Neural progenitor cell (in vitro differentiated cells): ENCODE data around the gene GATA1. TPM values are rescaled to one million over a fixed set of nuclear protein-coding genes. Genes with fewer than 3 reads are reported as not detected.

Source experiments
- DNase-seq: peaks from one replicate; pipeline ENCODE4 v3.0.0-alpha.2; 2016; ENCODE audit warnings: low spot score
- H2AFZ ChIP-seq: fragments of 200-600 bp; sonication (generic); replicated peaks from 2 replicates; pipeline ENCODE4 v1.6.1; 2016; ENCODE audit warnings: antibody characterized with exemption
- H3F3A ChIP-seq: fragments of 200-600 bp; sonication (generic); 2 replicates; pipeline ENCODE4 v1.6.1; 2016; ENCODE audit warnings: antibody characterized with exemption, low read depth
- H3K27ac ChIP-seq: fragments of 200-600 bp; sonication (generic); 2 replicates; pipeline ENCODE4 v1.5.1; 2016; ENCODE audit warnings: mild to moderate bottlenecking
- H3K27me3 ChIP-seq: fragments of 200-600 bp; sonication (generic); 2 replicates; pipeline ENCODE4 v1.6.1; 2016; ENCODE audit warnings: mild to moderate bottlenecking, moderate library complexity
- H3K36me3 ChIP-seq: fragments of 200-600 bp; sonication (generic); 2 replicates; pipeline ENCODE4 v1.5.1; 2016
- H3K4me1 ChIP-seq: fragments of 200-600 bp; sonication (generic); 2 replicates; pipeline ENCODE4 v1.6.1; 2016; ENCODE audit warnings: mixed run types
- H3K4me2 ChIP-seq: fragments of 200-600 bp; sonication (generic); 2 replicates; pipeline ENCODE4 v1.6.1; 2016
- H3K4me3 ChIP-seq: fragments of 200-600 bp; sonication (generic); 2 replicates; pipeline ENCODE4 v1.5.1; 2016
- H3K79me2 ChIP-seq: fragments of 200-600 bp; sonication (generic); 2 replicates; pipeline ENCODE4 v1.6.1; 2016; ENCODE audit warnings: low read depth
- H3K9ac ChIP-seq: fragments of 200-600 bp; sonication (generic); 2 replicates; pipeline ENCODE4 v1.6.1; 2016
- H3K9me3 ChIP-seq: fragments of 200-600 bp; sonication (generic); 2 replicates; pipeline ENCODE4 v1.5.1; 2016; ENCODE audit warnings: low read depth
- H4K20me1 ChIP-seq: fragments of 200-600 bp; sonication (generic); 2 replicates; pipeline ENCODE4 v1.6.1; 2016; ENCODE audit warnings: low read depth
- H3K27ac Mint-ChIP-seq: 3 replicates; pipeline ENCODE4 v1.8.0; 2021; ENCODE audit warnings: mixed read lengths
- H3K27me3 Mint-ChIP-seq: 2 replicates; pipeline ENCODE4 v1.8.0; 2022; ENCODE audit warnings: low read depth, mild to moderate bottlenecking, inconsistent platforms, moderate library complexity, mixed read lengths; ENCODE audit not compliant: insufficient read depth
- H3K36me3 Mint-ChIP-seq: 3 replicates; pipeline ENCODE4 v1.8.0; 2021; ENCODE audit warnings: mixed read lengths
- H3K4me1 Mint-ChIP-seq: 3 replicates; pipeline ENCODE4 v1.8.0; 2021; ENCODE audit warnings: mixed read lengths
- H3K4me3 Mint-ChIP-seq: 3 replicates; pipeline ENCODE4 v1.8.0; 2021; ENCODE audit warnings: mild to moderate bottlenecking, moderate library complexity, mixed read lengths
- H3K9me3 Mint-ChIP-seq: 3 replicates; pipeline ENCODE4 v1.8.0; 2020; ENCODE audit warnings: mixed read lengths
- CTCF ChIP-seq: fragments of 200-600 bp; sonication (generic); IDR thresholded peaks from 2 replicates; pipeline ENCODE4 v1.5.1; 2017; ENCODE audit warnings: antibody characterized with exemption, mild to moderate bottlenecking
- EZH2 ChIP-seq: fragments of 200-600 bp; sonication (generic); IDR thresholded peaks from 2 replicates; pipeline ENCODE4 v1.6.1; 2017; ENCODE audit warnings: antibody characterized with exemption, mild to moderate bottlenecking, moderate library complexity
- EZH2phosphoT487 ChIP-seq: fragments of 200-600 bp; sonication (generic); IDR thresholded peaks from 2 replicates; pipeline ENCODE4 v1.6.1; 2017; ENCODE audit warnings: antibody characterized with exemption
- total RNA-seq: library from RNA; depleted of rRNA; stranded (reverse); fragments of >200 nt; gene quantifications from 2 replicates; pipeline ENCODE4 v1.2.3, GENCODE V29; 2015; ENCODE audit warnings: low replicate concordance

The GATA1 gene
- total RNA-seq, 1 donor from 2014 or later = not detected

GRCh38 chrX:48815266-48815665 lies 28.9 kb downstream of the GATA1 start:
- DNase-seq = no peak
- Mint-ChIP-seq H3K27me3 (peaks cover 8% of the 10 kb centered on the region), H3K36me3 (peaks cover 3% of the 10 kb centered on the region), H3K4me1 (no peaks in the 10 kb centered on the region), H3K27ac (no peak overlapping the region), H3K9me3 (peaks cover 3% of the 10 kb centered on the region), H3K4me3 (no peak overlapping the region)
- TF ChIP-seq CTCF (no peak), EZH2phosphoT487 (no peak), EZH2 (no peak)
- H3K4me2 ChIP-seq = no peak overlapping the region
- no peak overlapping the region for H3K4me3 ChIP-seq
- no peak overlapping the region for H3K27ac ChIP-seq
- no peaks in the 10 kb centered on the region for H3K9me3 ChIP-seq
- no peaks in the 10 kb centered on the region for H4K20me1 ChIP-seq
- H3F3A ChIP-seq = no peaks in the 10 kb centered on the region
- no peaks in the 10 kb centered on the region for H3K36me3 ChIP-seq
- no peaks in the 10 kb centered on the region for H3K79me2 ChIP-seq
- H3K27me3 ChIP-seq = no peaks in the 10 kb centered on the region
- H3K9ac ChIP-seq = no peak overlapping the region
- no peak overlapping the region for H2AFZ ChIP-seq
- H3K4me1 ChIP-seq = no peaks in the 10 kb centered on the region

GRCh38 chrX:48816014-48816810 lies 29.8 kb downstream of the GATA1 start:
- H3K36me3 ChIP-seq = no peaks in the 10 kb centered on the region
- no peaks in the 10 kb centered on the region for H3F3A ChIP-seq
- H3K27ac ChIP-seq = no peak overlapping the region
- H4K20me1 ChIP-seq = no peaks in the 10 kb centered on the region
- H3K9ac ChIP-seq = no peak overlapping the region
- Mint-ChIP-seq H3K9me3 (peaks cover 3% of the 10 kb centered on the region), H3K4me3 (no peak overlapping the region), H3K4me1 (no peaks in the 10 kb centered on the region), H3K36me3 (peaks cover 3% of the 10 kb centered on the region), H3K27ac (no peak overlapping the region), H3K27me3 (peaks cover 8% of the 10 kb centered on the region)
- no peaks in the 10 kb centered on the region for H3K9me3 ChIP-seq
- H3K4me2 ChIP-seq = no peak overlapping the region
- TF ChIP-seq CTCF (no peak), EZH2phosphoT487 (no peak), EZH2 (no peak)
- no peaks in the 10 kb centered on the region for H3K79me2 ChIP-seq
- H2AFZ ChIP-seq = no peak overlapping the region
- DNase-seq = no peak
- no peaks in the 10 kb centered on the region for H3K4me1 ChIP-seq
- no peak overlapping the region for H3K4me3 ChIP-seq
- no peaks in the 10 kb centered on the region for H3K27me3 ChIP-seq

- no peak overlapping the region for H2AFZ ChIP-seq
- H3K4me3 ChIP-seq = no peak overlapping the region
- H3K36me3 ChIP-seq = no peaks in the 10 kb centered on the region
- peaks cover 2% of the 10 kb centered on the region for H3K36me3 Mint-ChIP-seq
- peaks cover 5% of the 10 kb centered on the region for H3K9me3 Mint-ChIP-seq
- TF ChIP-seq EZH2phosphoT487 = no peak
- no peak for TF ChIP-seq EZH2
- TF ChIP-seq CTCF = no peak
- DNase-seq = no peak
- no peak overlapping the region for H3K27ac Mint-ChIP-seq
- no peaks in the 10 kb centered on the region for H3F3A ChIP-seq
- no peak overlapping the region for H3K4me3 Mint-ChIP-seq
- H3K27me3 ChIP-seq = no peaks in the 10 kb centered on the region
- no peak overlapping the region for H3K9ac ChIP-seq
- H3K27ac ChIP-seq = no peak overlapping the region
- H3K9me3 ChIP-seq = no peaks in the 10 kb centered on the region
- peaks cover 7% of the 10 kb centered on the region for H3K27me3 Mint-ChIP-seq
- no peaks in the 10 kb centered on the region for H3K4me1 ChIP-seq
- no peaks in the 10 kb centered on the region for H4K20me1 ChIP-seq
- H3K4me1 Mint-ChIP-seq = no peaks in the 10 kb centered on the region
- H3K79me2 ChIP-seq = no peaks in the 10 kb centered on the region
- H3K4me2 ChIP-seq = no peak overlapping the region
Measured at GRCh38 chrX:48818098-48818497, 31.7 kb downstream of the GATA1 start.
